ENCODE measurements around the gene TMTC1. TPM values are rescaled to one million over a fixed set of nuclear protein-coding genes. Genes with fewer than 3 reads are reported as not detected.

Gene TMTC1
- total and polyA plus RNA-seq, 2 donors (not counting 1 experiment from before 2014, with no cell fraction given) = 62.2 to 222 TPM

DNA sequence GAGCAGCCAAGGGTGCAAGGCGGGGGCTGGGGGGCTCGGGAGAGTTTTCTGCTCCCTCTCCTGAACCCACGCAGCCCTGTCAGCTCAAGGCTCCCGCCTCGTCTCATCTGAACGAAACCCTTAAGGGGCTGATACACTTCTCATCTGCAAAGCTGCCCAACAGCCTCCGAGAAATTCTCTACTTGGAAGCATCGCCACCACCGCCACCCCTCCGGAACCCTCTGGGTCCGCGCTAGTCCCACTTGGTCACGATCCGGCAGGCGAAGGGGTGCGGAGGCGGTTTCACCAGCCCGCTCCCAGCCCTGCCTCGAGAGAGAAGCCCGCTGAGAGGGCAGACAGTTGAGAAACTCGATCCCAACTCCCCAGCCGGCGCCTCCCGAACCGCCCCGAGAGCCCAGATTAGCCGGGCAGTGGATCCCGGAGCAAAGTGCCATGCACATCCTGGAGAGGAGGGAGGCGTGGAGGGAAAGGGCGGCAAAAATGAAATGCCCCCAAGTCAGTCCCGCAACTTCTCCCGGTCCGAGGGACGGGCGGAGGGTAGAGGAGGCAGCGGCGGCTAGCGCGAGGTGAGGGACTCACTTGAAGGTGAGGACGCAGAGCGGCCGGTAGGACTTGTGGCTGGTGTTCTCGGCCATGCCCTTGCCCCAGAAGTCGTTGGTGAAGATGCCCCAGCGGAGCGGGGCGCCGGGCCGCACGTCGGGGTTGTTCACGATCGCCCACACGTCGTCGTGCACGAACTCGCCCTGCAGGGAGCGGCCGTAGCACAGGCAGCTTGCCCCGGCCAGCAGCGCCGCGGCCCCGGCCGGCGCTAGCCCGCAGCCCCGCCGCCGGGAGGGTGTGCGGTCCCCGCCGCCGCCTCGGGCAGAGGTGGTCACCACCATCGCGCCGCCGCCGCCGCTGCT, 620 bp downstream of the TMTC1 start:
- peak overlapping the region; percentile 71 for H3K9ac ChIP-seq (ENCODE audit: insufficient read depth, low read length)
- H4K20me1 ChIP-seq (ENCODE audit: control insufficient read depth, extremely low read depth, insufficient read depth, low read length) = no peaks in the 10 kb centered on the region
- H3K27me3 ChIP-seq (ENCODE audit: control insufficient read depth, insufficient read depth, low read length) = no peaks in the 10 kb centered on the region
- H3K79me2 ChIP-seq (ENCODE audit: control insufficient read depth, insufficient read depth, low read length) = peaks cover 21% of the 10 kb centered on the region
- no peaks in the 10 kb centered on the region for H3K4me1 ChIP-seq (ENCODE audit: control insufficient read depth, extremely low read depth, insufficient read depth, low read length)
- H3K4me2 ChIP-seq (ENCODE audit: extremely low read depth, insufficient read depth, low read length) = peak overlapping the region; percentile 62
- no peaks in the 10 kb centered on the region for H3K9me3 ChIP-seq (ENCODE audit: control insufficient read depth, insufficient read depth, low read depth, low read length)
- DNase-seq (ENCODE audit: low read depth in 2 of 2) = peak; percentile 49 to 53
- TF ChIP-seq, protein P1, sequence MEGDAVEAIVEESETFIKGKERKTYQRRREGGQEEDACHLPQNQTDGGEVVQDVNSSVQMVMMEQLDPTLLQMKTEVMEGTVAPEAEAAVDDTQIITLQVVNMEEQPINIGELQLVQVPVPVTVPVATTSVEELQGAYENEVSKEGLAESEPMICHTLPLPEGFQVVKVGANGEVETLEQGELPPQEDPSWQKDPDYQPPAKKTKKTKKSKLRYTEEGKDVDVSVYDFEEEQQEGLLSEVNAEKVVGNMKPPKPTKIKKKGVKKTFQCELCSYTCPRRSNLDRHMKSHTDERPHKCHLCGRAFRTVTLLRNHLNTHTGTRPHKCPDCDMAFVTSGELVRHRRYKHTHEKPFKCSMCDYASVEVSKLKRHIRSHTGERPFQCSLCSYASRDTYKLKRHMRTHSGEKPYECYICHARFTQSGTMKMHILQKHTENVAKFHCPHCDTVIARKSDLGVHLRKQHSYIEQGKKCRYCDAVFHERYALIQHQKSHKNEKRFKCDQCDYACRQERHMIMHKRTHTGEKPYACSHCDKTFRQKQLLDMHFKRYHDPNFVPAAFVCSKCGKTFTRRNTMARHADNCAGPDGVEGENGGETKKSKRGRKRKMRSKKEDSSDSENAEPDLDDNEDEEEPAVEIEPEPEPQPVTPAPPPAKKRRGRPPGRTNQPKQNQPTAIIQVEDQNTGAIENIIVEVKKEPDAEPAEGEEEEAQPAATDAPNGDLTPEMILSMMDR (conservative IDR thresholded peaks at IDR 0.05 in 1 of 2, IDR thresholded peaks at IDR 0.05 in 1 of 2; ENCODE audit: low read depth in 1 of 2, low read length in 2 of 2) = no peak
- TF ChIP-seq EZH2 (IDR thresholded peaks at IDR 0.05; ENCODE audit: low read length, missing control alignments) = no peak
- peak overlapping the region; percentile 84 for H3K27ac ChIP-seq (ENCODE audit: insufficient read depth, low read length)
- no peaks in the 10 kb centered on the region for H3K36me3 ChIP-seq (ENCODE audit: control insufficient read depth, insufficient read depth, low read length)
- H2AFZ ChIP-seq (ENCODE audit: low read length) = peak overlapping the region; percentile 52
- H3K4me3 ChIP-seq (replicated peaks in 1 of 4; ENCODE audit: control extremely low read depth in 1 of 4, insufficient read depth in 1 of 4, low read depth in 3 of 4, low read length in 4 of 4) = peak overlapping the region; percentile 74 to 89 (median 84)

DNA sequence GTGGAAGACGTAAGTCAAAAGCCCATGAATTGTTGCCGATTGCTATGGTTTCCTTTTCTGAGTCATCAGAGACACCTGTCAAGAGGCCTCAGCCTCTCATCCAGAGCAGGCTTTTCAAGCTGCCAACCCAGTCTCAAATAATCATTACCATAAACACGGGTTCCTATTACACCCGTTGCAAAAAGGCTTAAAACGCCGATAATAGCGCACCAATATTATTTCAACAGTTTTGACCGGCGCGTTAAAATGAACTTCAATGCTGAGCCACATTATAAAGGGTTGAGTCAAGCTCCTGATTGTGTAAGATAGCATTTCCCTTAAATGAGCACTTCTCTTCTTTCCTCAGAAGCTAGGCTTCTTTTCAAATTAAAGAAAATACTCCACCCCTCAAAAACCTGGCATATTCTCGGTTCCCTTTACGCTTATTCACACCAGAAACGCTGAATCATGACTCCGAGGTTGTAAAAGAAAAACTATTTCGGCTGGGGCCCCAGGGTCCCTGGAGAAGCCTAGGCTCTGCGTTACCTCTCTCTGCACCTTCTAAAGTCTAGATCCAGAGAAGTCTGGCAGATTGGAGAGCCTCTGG, 1.4 kb downstream of the TMTC1 start:
- H3K4me3 ChIP-seq (replicated peaks in 1 of 4; ENCODE audit: control extremely low read depth in 1 of 4, insufficient read depth in 1 of 4, low read depth in 3 of 4, low read length in 4 of 4) = peak overlapping the region; percentile 74 to 89 (median 84)
- H2AFZ ChIP-seq (ENCODE audit: low read length) = no peak overlapping the region
- no peaks in the 10 kb centered on the region for H4K20me1 ChIP-seq (ENCODE audit: control insufficient read depth, extremely low read depth, insufficient read depth, low read length)
- peaks cover 21% of the 10 kb centered on the region for H3K79me2 ChIP-seq (ENCODE audit: control insufficient read depth, insufficient read depth, low read length)
- H3K27me3 ChIP-seq (ENCODE audit: control insufficient read depth, insufficient read depth, low read length) = no peaks in the 10 kb centered on the region
- peak overlapping the region; percentile 71 for H3K9ac ChIP-seq (ENCODE audit: insufficient read depth, low read length)
- no peak for TF ChIP-seq EZH2 (IDR thresholded peaks at IDR 0.05; ENCODE audit: low read length, missing control alignments)
- TF ChIP-seq, protein P1 (conservative IDR thresholded peaks at IDR 0.05 in 1 of 2, IDR thresholded peaks at IDR 0.05 in 1 of 2; ENCODE audit: low read depth in 1 of 2, low read length in 2 of 2) = no peak
- no peaks in the 10 kb centered on the region for H3K36me3 ChIP-seq (ENCODE audit: control insufficient read depth, insufficient read depth, low read length)
- H3K4me1 ChIP-seq (ENCODE audit: control insufficient read depth, extremely low read depth, insufficient read depth, low read length) = no peaks in the 10 kb centered on the region
- peak; percentile 80 to 89 for DNase-seq (ENCODE audit: low read depth in 2 of 2)
- H3K4me2 ChIP-seq (ENCODE audit: extremely low read depth, insufficient read depth, low read length) = peak overlapping the region; percentile 62
- H3K9me3 ChIP-seq (ENCODE audit: control insufficient read depth, insufficient read depth, low read depth, low read length) = no peaks in the 10 kb centered on the region
- peak overlapping the region; percentile 84 for H3K27ac ChIP-seq (ENCODE audit: insufficient read depth, low read length)

DNA sequence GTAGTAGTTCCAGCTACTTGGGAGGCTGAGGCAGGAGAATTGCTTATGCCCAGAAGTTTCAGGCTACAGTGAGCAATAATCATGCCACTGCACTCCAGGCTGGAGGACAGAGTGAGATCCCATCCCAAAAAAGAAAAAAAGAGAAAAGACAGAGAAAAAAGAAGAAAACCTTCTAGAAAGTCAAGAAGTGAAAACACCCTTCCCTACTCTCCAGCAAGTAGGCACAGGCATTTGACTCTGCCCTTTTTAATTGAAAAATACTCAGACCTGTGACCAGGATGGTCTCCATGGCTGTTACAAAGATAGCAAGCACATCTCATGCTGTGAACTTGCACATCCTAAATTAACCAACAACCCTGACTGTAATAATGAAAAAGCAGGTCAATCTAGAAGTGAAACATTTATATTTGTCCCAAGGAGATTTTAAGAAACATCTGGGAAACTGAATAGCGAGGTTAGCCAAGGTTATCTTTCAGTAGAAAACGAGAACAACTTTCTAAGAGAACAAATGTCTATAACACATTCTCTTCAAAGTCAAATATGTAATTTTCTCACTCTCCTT, 2.0 kb downstream of the TMTC1 start:
- H3K79me2 ChIP-seq (ENCODE audit: control insufficient read depth, insufficient read depth, low read length) = peaks cover 21% of the 10 kb centered on the region
- TF ChIP-seq EZH2 (IDR thresholded peaks at IDR 0.05; ENCODE audit: low read length, missing control alignments) = no peak
- TF ChIP-seq, protein P1 (conservative IDR thresholded peaks at IDR 0.05 in 1 of 2, IDR thresholded peaks at IDR 0.05 in 1 of 2; ENCODE audit: low read depth in 1 of 2, low read length in 2 of 2) = no peak
- H3K9me3 ChIP-seq (ENCODE audit: control insufficient read depth, insufficient read depth, low read depth, low read length) = no peaks in the 10 kb centered on the region
- H3K36me3 ChIP-seq (ENCODE audit: control insufficient read depth, insufficient read depth, low read length) = no peaks in the 10 kb centered on the region
- H2AFZ ChIP-seq (ENCODE audit: low read length) = no peak overlapping the region
- H3K4me1 ChIP-seq (ENCODE audit: control insufficient read depth, extremely low read depth, insufficient read depth, low read length) = no peaks in the 10 kb centered on the region
- DNase-seq (ENCODE audit: low read depth in 2 of 2) = no peak
- peak overlapping the region; percentile 56 for H3K4me2 ChIP-seq (ENCODE audit: extremely low read depth, insufficient read depth, low read length)
- H3K4me3 ChIP-seq (replicated peaks in 1 of 4; ENCODE audit: control extremely low read depth in 1 of 4, insufficient read depth in 1 of 4, low read depth in 3 of 4, low read length in 4 of 4) = peak overlapping the region; percentile 74 to 89 (median 84)
- H3K27me3 ChIP-seq (ENCODE audit: control insufficient read depth, insufficient read depth, low read length) = no peaks in the 10 kb centered on the region
- H4K20me1 ChIP-seq (ENCODE audit: control insufficient read depth, extremely low read depth, insufficient read depth, low read length) = no peaks in the 10 kb centered on the region
- peak overlapping the region; percentile 34 for H3K27ac ChIP-seq (ENCODE audit: insufficient read depth, low read length)
- H3K9ac ChIP-seq (ENCODE audit: insufficient read depth, low read length) = no peak overlapping the region
